Natural killer cell (primary cell): Measurements from ENCODE around the gene POU3F1. TPM values are rescaled to one million over a fixed set of nuclear protein-coding genes. Genes with fewer than 3 reads are reported as not detected.

Experiments
- ATAC-seq, 3 donors: fragments of 150-1000 bp in 2 of 3; fragments of 200-7000 bp in 1 of 3; cut with Tn5 transposase; 1 replicate in 1 of 3; 2 replicates in 2 of 3; pipeline ENCODE4 v1.10.0; 2021; ENCODE audit warnings: mild to moderate bottlenecking in 2 of 3, moderate library complexity in 2 of 3
- DNase-seq, 2 donors: peaks; one replicate each; pipeline versions ENCODE4 v3.0.0 to v3.0.0-alpha.2; 2013 to 2021; ENCODE audit warnings: mixed read lengths in 1 of 2
- H3K27ac ChIP-seq: one replicate; pipeline ENCODE4 v1.5.1; 2013; ENCODE audit warnings: mild to moderate bottlenecking, low read length
- H3K27me3 ChIP-seq: one replicate; pipeline ENCODE4 v1.6.1; 2013; ENCODE audit warnings: low read length; ENCODE audit not compliant: control insufficient read depth, insufficient read depth
- H3K36me3 ChIP-seq: one replicate; pipeline ENCODE4 v1.6.1; 2013; ENCODE audit warnings: low read length; ENCODE audit not compliant: control insufficient read depth, insufficient read depth
- H3K4me1 ChIP-seq: one replicate; pipeline ENCODE4 v1.6.1; 2013; ENCODE audit warnings: low read length; ENCODE audit not compliant: control insufficient read depth, insufficient read depth
- H3K4me3 ChIP-seq: one replicate; pipeline ENCODE4 v1.5.1; 2013; ENCODE audit warnings: low read length
- H3K9me3 ChIP-seq: one replicate; pipeline ENCODE4 v1.6.1; 2013; ENCODE audit warnings: low read length; ENCODE audit not compliant: control insufficient read depth, insufficient read depth
- H3K27ac Mint-ChIP-seq, 2 donors: one replicate each; pipeline ENCODE4 v1.8.0; 2022; ENCODE audit warnings: mild to moderate bottlenecking in 2 of 2, mixed read lengths in 2 of 2, moderate library complexity in 1 of 2
- H3K27me3 Mint-ChIP-seq, 2 donors: one replicate each; pipeline ENCODE4 v1.8.0; 2022; ENCODE audit warnings: low read depth in 2 of 2, mixed read lengths in 2 of 2
- H3K36me3 Mint-ChIP-seq: one replicate; pipeline ENCODE4 v1.8.0; 2022; ENCODE audit warnings: mixed read lengths
- H3K4me1 Mint-ChIP-seq, 2 donors: one replicate each; pipeline ENCODE4 v1.8.0; 2022; ENCODE audit warnings: mixed read lengths in 2 of 2
- H3K4me3 Mint-ChIP-seq: one replicate; pipeline ENCODE4 v1.8.0; 2022; ENCODE audit warnings: mild to moderate bottlenecking, moderate library complexity, mixed read lengths
- H3K9me3 Mint-ChIP-seq, 2 donors: one replicate each; pipeline ENCODE4 v1.8.0; 2022; ENCODE audit warnings: mixed read lengths in 2 of 2
- WGBS: methylation state at CpG from one replicate; pipeline ENCODE4 v1.1.7; 2013; ENCODE audit warnings: missing lambda C conversion rate; ENCODE audit not compliant: insufficient coverage; 5-methylcytosine and 5-hydroxymethylcytosine counted together
- intact Hi-C: fragments of 100-400 bp; cut with micrococcal nuclease; formaldehyde crosslinking; loops from one replicate; pipeline ENCODE4 v1.14.2; 2022
- total RNA-seq, 4 donors: library from RNA; stranded (reverse); fragments of 120-200 nt in 1 of 4; gene quantifications; one replicate each; pipeline versions ENCODE4 v1.2.3 to v1.2.4, GENCODE V29; 2013 to 2022
- TF ChIP-seq, protein P1 (sequence below): fragments of 200-600 bp; IDR thresholded peaks from one replicate; pipeline ENCODE4 v1.8.0; 2022; ENCODE audit warnings: antibody characterized with exemption

POU3F1 gene
- total RNA-seq, 3 donors from 2014 or later (not counting 1 experiment from before 2014, with no cell fraction given): 0.12 to 0.15 TPM; not detected in 1

DNA sequence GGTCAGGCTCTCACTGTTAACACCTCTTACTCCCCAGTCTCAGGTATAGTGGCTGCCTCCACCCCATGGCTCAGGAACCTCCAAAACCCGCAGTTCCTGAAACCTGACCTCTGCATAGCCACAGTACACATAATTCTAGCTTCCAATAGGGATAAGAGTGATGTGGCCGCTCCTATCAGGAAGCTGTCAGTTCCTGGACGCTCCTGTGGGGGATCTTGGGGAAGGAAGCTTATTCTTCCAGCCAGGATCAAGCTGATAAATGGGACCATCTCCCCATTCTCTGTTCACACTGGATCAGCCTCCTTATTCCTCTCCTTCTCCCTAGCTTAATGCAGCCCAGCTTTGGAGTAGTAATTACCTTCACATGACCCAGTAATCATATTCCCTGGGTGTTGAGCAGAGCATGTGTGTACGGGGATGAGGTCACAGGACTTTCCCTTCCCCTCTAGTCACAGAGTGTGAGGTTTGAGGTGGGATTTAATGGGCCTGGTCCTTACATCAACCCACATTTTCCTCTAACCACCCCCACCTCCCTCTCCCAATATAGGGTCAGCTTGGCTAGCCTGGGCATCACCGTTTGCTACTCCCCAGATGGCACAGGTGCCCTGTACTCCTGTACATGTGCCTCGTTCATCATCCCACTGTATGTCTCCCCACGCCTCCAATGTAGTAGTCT, 7.0 kb upstream of the POU3F1 start:
- intact Hi-C loops: no loop called here
- no peaks in the 10 kb centered on the region for H3K9me3 Mint-ChIP-seq
- Histone ChIP-seq H3K36me3 (no peaks in the 10 kb centered on the region), H3K27me3 (no peaks in the 10 kb centered on the region), H3K9me3 (no peaks in the 10 kb centered on the region), H3K4me1 (peaks cover 6% of the 10 kb centered on the region), H3K27ac (no peak overlapping the region), H3K4me3 (no peak overlapping the region)
- TF ChIP-seq, protein P1, sequence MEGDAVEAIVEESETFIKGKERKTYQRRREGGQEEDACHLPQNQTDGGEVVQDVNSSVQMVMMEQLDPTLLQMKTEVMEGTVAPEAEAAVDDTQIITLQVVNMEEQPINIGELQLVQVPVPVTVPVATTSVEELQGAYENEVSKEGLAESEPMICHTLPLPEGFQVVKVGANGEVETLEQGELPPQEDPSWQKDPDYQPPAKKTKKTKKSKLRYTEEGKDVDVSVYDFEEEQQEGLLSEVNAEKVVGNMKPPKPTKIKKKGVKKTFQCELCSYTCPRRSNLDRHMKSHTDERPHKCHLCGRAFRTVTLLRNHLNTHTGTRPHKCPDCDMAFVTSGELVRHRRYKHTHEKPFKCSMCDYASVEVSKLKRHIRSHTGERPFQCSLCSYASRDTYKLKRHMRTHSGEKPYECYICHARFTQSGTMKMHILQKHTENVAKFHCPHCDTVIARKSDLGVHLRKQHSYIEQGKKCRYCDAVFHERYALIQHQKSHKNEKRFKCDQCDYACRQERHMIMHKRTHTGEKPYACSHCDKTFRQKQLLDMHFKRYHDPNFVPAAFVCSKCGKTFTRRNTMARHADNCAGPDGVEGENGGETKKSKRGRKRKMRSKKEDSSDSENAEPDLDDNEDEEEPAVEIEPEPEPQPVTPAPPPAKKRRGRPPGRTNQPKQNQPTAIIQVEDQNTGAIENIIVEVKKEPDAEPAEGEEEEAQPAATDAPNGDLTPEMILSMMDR: no peak
- no peak overlapping the region for H3K4me3 Mint-ChIP-seq
- H3K27me3 Mint-ChIP-seq: peaks cover 10 to 16% of the 10 kb centered on the region in 2 donors
- 76% methylated on average over 5 of the region's 7 CpGs for whole genome bisulfite sequencing
- ATAC-seq: peak in 1 of 3 donors; percentile 16
- DNase-seq: no peak
- peaks cover 8 to 14% of the 10 kb centered on the region in 2 donors for H3K4me1 Mint-ChIP-seq
- H3K27ac Mint-ChIP-seq: no peak overlapping the region
- no peaks in the 10 kb centered on the region for H3K36me3 Mint-ChIP-seq

DNA sequence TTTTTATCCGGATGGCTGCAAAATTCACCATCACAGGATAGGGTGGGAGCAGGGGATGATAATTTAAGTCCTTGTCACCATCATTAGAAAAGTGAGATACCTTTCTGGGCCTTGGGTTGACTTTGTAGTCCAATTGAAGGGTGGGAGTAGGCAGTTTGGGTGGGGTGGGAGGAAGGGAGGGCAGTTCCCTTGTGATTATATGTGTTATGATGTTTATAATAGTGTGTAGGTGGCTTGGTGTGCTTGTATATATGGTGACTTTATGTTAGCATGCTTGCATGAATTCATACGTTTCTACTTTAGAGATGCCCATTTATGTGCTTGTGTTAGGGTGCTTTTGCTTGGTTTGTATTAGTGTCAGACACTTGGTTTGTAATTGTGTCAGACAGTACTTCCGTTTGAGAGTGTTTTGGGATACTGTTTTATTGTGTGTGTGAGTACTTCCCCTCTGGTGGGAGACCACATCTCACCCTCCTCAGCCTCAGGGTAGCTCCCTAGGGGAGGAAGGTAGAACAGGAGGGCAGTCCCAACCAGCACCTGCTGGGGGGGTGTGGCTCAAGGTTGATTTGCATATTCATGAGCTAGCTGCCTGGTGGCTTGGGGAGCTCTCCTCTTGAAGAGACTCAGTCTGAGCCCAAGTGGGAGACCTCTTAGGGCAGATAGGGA, 6.3 kb upstream of the POU3F1 start:
- peaks cover 6% of the 10 kb centered on the region for H3K4me1 ChIP-seq
- H3K4me3 Mint-ChIP-seq: no peak overlapping the region

DNA sequence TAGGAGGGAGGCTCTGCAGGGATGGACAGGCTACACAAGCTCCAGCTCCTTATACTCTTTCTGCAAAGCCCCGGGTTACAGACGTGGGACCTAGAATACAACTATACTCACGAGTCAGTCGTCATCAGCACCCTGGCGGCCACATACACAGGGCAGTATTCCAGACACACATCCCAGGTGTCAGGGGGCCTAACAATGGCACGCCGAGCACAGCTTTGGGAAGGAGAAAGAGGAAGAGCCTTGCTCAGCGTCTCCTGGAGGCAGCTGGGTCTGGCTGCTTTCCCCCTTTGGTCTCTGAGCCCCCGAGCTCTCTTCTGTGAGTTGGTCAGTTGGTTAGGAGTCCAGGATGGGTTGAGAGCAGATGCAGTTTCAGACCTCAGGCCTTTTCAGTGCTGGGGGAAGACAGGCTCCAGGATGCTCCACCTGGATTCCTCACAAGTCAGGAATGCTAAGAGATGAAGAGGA, 4.5 kb upstream of the POU3F1 start:
- Histone ChIP-seq H3K4me3 (no peak overlapping the region), H3K4me1 (peaks cover 11% of the 10 kb centered on the region), H3K27me3 (no peaks in the 10 kb centered on the region), H3K36me3 (no peaks in the 10 kb centered on the region), H3K9me3 (no peaks in the 10 kb centered on the region), H3K27ac (no peak overlapping the region)
- intact Hi-C loops: no loop called here
- no peaks in the 10 kb centered on the region for H3K9me3 Mint-ChIP-seq
- no peak overlapping the region for H3K27ac Mint-ChIP-seq
- DNase-seq: no peak
- H3K4me3 Mint-ChIP-seq: no peak overlapping the region
- no peak for ATAC-seq
- TF ChIP-seq, protein P1: no peak
- 87% methylated on average over 9 of the region's 9 CpGs for WGBS
- H3K36me3 Mint-ChIP-seq: no peaks in the 10 kb centered on the region
- H3K27me3 Mint-ChIP-seq: peaks cover 10 to 13% of the 10 kb centered on the region in 2 donors
- peaks cover 8 to 19% of the 10 kb centered on the region in 2 donors for H3K4me1 Mint-ChIP-seq

More for the DNA sequence above, 6.3 kb upstream of the POU3F1 start:
- WGBS: 11% methylated on average over 2 of the region's 3 CpGs
- no peaks in the 10 kb centered on the region for H3K9me3 ChIP-seq
- Mint-ChIP-seq H3K27me3 (peaks cover 10 to 13% of the 10 kb centered on the region in 2 donors), H3K27ac (peak overlapping the region in 1 of 2 donors; percentile 22), H3K9me3 (no peaks in the 10 kb centered on the region), H3K4me1 (peaks cover 8 to 14% of the 10 kb centered on the region in 2 donors), H3K36me3 (no peaks in the 10 kb centered on the region)
- H3K27me3 ChIP-seq: no peaks in the 10 kb centered on the region
- intact Hi-C loops: no loop called here
- H3K36me3 ChIP-seq: no peaks in the 10 kb centered on the region
- no peak overlapping the region for H3K27ac ChIP-seq
- no peak overlapping the region for H3K4me3 ChIP-seq
- ATAC-seq (peak; percentile 41 to 82 (median 55)), DNase-seq (peak in 1 of 2 donors; percentile 45)
- TF ChIP-seq, protein P1: no peak
